ENCODE results near the gene PTX3.

PTX3 gene

GRCh38 chr3:157475921-157476414, 39.3 kb downstream of the PTX3 start:
- Histone ChIP-seq H3K27ac (ENCODE audit: low read depth, low read length, poor library complexity, severe bottlenecking) (no peak overlapping the region), H4K20me1 (ENCODE audit: insufficient read depth, low read length) (no peaks in the 10 kb centered on the region), H3K36me3 (ENCODE audit: insufficient read depth, low read length) (no peaks in the 10 kb centered on the region), H3K4me3 (ENCODE audit: low read depth, low read length, poor library complexity, severe bottlenecking) (no peak overlapping the region), H2AFZ (ENCODE audit: low read length) (no peak overlapping the region), H3F3A (ENCODE audit: insufficient read depth, low read length) (no peaks in the 10 kb centered on the region), H3K4me2 (ENCODE audit: low read length) (no peak overlapping the region), H3K9ac (ENCODE audit: low read length) (no peak overlapping the region), H3K4me1 (ENCODE audit: insufficient read depth, low read length, severe bottlenecking) (no peaks in the 10 kb centered on the region), H3K9me3 (ENCODE audit: low read length) (no peaks in the 10 kb centered on the region), H3K79me2 (ENCODE audit: insufficient read depth, low read length) (no peaks in the 10 kb centered on the region), H3K27me3 (ENCODE audit: insufficient read depth, low read length) (no peaks in the 10 kb centered on the region), H3K9me2 (ENCODE audit: low read depth, low read length) (peaks cover 4% of the 10 kb centered on the region; the same call in 1 of the 2 replicates)
- TF ChIP-seq, protein P1, sequence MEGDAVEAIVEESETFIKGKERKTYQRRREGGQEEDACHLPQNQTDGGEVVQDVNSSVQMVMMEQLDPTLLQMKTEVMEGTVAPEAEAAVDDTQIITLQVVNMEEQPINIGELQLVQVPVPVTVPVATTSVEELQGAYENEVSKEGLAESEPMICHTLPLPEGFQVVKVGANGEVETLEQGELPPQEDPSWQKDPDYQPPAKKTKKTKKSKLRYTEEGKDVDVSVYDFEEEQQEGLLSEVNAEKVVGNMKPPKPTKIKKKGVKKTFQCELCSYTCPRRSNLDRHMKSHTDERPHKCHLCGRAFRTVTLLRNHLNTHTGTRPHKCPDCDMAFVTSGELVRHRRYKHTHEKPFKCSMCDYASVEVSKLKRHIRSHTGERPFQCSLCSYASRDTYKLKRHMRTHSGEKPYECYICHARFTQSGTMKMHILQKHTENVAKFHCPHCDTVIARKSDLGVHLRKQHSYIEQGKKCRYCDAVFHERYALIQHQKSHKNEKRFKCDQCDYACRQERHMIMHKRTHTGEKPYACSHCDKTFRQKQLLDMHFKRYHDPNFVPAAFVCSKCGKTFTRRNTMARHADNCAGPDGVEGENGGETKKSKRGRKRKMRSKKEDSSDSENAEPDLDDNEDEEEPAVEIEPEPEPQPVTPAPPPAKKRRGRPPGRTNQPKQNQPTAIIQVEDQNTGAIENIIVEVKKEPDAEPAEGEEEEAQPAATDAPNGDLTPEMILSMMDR (IDR thresholded peaks at IDR 0.05; ENCODE audit: low read length) = no peak
- no peak for TF ChIP-seq EZH2 (IDR thresholded peaks at IDR 0.05; ENCODE audit: borderline replicate concordance, low read length)

- Histone ChIP-seq H3K4me2 (ENCODE audit: low read length) (no peak overlapping the region), H3K9ac (ENCODE audit: low read length) (no peak overlapping the region), H3K36me3 (ENCODE audit: insufficient read depth, low read length) (no peaks in the 10 kb centered on the region), H3K4me1 (ENCODE audit: insufficient read depth, low read length, severe bottlenecking) (no peaks in the 10 kb centered on the region), H2AFZ (ENCODE audit: low read length) (no peak overlapping the region), H3K79me2 (ENCODE audit: insufficient read depth, low read length) (no peaks in the 10 kb centered on the region), H4K20me1 (ENCODE audit: insufficient read depth, low read length) (no peaks in the 10 kb centered on the region), H3K9me3 (ENCODE audit: low read length) (no peaks in the 10 kb centered on the region), H3K9me2 (ENCODE audit: low read depth, low read length) (peaks cover 4% of the 10 kb centered on the region; the same call in 1 of the 2 replicates), H3K27ac (ENCODE audit: low read depth, low read length, poor library complexity, severe bottlenecking) (no peak overlapping the region), H3K27me3 (ENCODE audit: insufficient read depth, low read length) (no peaks in the 10 kb centered on the region), H3F3A (ENCODE audit: insufficient read depth, low read length) (no peaks in the 10 kb centered on the region), H3K4me3 (ENCODE audit: low read depth, low read length, poor library complexity, severe bottlenecking) (no peak overlapping the region)
- TF ChIP-seq, protein P1 (IDR thresholded peaks at IDR 0.05; ENCODE audit: low read length) = no peak
- no peak for TF ChIP-seq EZH2 (IDR thresholded peaks at IDR 0.05; ENCODE audit: borderline replicate concordance, low read length)
Observed at GRCh38 chr3:157477441-157477840, 40.8 kb downstream of the PTX3 start.

DNA sequence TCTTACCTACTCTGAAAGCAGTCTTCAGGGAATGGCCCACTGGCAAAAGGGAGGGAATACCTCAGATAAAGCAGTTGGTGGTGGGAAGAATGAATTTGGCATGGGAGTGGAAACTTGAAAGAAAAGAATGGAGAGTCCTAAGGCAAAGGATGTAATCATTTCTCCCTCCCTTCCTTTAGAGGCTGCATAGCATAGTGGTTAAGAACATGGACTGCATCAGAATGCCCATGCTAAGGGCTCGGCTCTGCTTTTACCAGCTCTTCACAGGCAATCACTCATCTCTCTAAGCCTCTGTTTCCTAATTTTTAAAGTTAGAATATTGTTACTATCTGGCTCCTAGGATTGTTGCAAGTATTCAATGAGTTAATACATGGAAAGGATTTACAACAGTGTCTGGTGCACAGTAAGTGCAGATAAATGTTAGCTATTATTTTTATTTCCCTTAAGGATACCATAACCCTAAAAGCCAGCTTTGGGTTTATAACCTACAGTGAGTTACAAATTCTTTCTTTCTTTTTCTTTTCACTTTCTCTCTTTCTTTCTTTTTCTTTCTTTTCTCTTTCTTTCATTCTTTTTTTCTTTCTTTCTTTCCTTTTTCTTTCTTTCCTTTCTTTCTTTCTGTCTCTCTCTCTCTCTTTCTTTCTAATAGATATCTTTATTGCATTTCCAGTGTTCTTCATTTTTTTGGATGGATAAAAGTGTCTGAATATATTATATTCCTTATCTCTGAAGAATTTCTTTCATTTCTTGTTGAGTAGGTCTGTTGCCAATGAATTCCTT, 43.0 kb downstream of the PTX3 start:
- Histone ChIP-seq H2AFZ (ENCODE audit: low read length) (no peak overlapping the region), H3K27ac (ENCODE audit: low read depth, low read length, poor library complexity, severe bottlenecking) (no peak overlapping the region), H3F3A (ENCODE audit: insufficient read depth, low read length) (no peaks in the 10 kb centered on the region), H3K9ac (ENCODE audit: low read length) (no peak overlapping the region), H3K9me2 (ENCODE audit: low read depth, low read length) (no peaks in the 10 kb centered on the region), H3K4me3 (ENCODE audit: low read depth, low read length, poor library complexity, severe bottlenecking) (no peak overlapping the region), H3K4me1 (ENCODE audit: insufficient read depth, low read length, severe bottlenecking) (no peaks in the 10 kb centered on the region), H3K79me2 (ENCODE audit: insufficient read depth, low read length) (no peaks in the 10 kb centered on the region), H3K4me2 (ENCODE audit: low read length) (no peak overlapping the region), H4K20me1 (ENCODE audit: insufficient read depth, low read length) (0 out of 2 replicates have a peak, but pooled peaks cover 2% of the 10 kb centered on the region), H3K36me3 (ENCODE audit: insufficient read depth, low read length) (no peaks in the 10 kb centered on the region), H3K9me3 (ENCODE audit: low read length) (no peaks in the 10 kb centered on the region), H3K27me3 (ENCODE audit: insufficient read depth, low read length) (no peaks in the 10 kb centered on the region)
- TF ChIP-seq, protein P1 (IDR thresholded peaks at IDR 0.05; ENCODE audit: low read length) = no peak
- no peak for TF ChIP-seq EZH2 (IDR thresholded peaks at IDR 0.05; ENCODE audit: borderline replicate concordance, low read length)

All from OCI-LY1 (cell line).